K562 (cell line): ENCODE measurements around the gene NDUFB5. TPM values are rescaled to one million over a fixed set of nuclear protein-coding genes. Genes with fewer than 3 reads are reported as not detected.

Experiments
- ATF6 ChIP-seq: sonication (generic); formaldehyde crosslinking; IDR thresholded peaks from 2 replicates; pipeline ENCODE4 v1.4.0; 2020; ENCODE audit warnings: mild to moderate bottlenecking, missing genetic modification reagents
- BHLHE40 ChIP-seq: IDR thresholded peaks from 2 replicates; pipeline ENCODE4 v1.6.1; 2011; ENCODE audit warnings: low read length, improper control_type of control experiment
- CC2D1A ChIP-seq: fragments of 450-650 bp; IDR thresholded peaks from 2 replicates; pipeline ENCODE4 v1.6.1; 2017; ENCODE audit warnings: mild to moderate bottlenecking
- GATAD2B ChIP-seq: fragments of 450-650 bp; IDR thresholded peaks from 2 replicates; pipeline ENCODE4 v1.6.1; 2017; ENCODE audit warnings: mild to moderate bottlenecking, borderline replicate concordance
- KLF1 ChIP-seq: fragments of 450-650 bp; IDR thresholded peaks from 2 replicates; pipeline ENCODE4 v1.6.1; 2016; ENCODE audit warnings: missing genetic modification characterization, missing compliant biosample characterization
- KLF6 ChIP-seq: fragments of 250-450 bp; sonication (Bioruptor Pico); IDR thresholded peaks from 2 replicates; pipeline ENCODE4 v1.4.0; 2020; ENCODE audit warnings: mild to moderate bottlenecking, moderate library complexity, borderline replicate concordance
- MLLT1 ChIP-seq, 2 experiments: fragments of 450-650 bp; IDR thresholded peaks; 2 replicates each; pipeline ENCODE4 v1.6.1; 2016
- NCOA6 ChIP-seq: fragments of 450-650 bp; IDR thresholded peaks from 2 replicates; pipeline ENCODE4 v1.6.1; 2017; ENCODE audit warnings: mild to moderate bottlenecking
- NFATC3 ChIP-seq: fragments of 450-650 bp; IDR thresholded peaks from 2 replicates; pipeline ENCODE4 v1.6.1; 2017; ENCODE audit warnings: mild to moderate bottlenecking
- NR1H2 ChIP-seq: sonication (generic); formaldehyde crosslinking; IDR thresholded peaks from 2 replicates; pipeline ENCODE4 v1.4.0; 2020; ENCODE audit warnings: mild to moderate bottlenecking, missing genetic modification reagents
- RBFOX2 ChIP-seq: fragments of 200-400 bp; formaldehyde crosslinking; IDR thresholded peaks from 2 replicates; pipeline ENCODE4 v1.6.1; 2017; ENCODE audit warnings: low read depth, mild to moderate bottlenecking, low read length, moderate library complexity
- SMAD1 ChIP-seq: fragments of 150-350 bp; IDR thresholded peaks from 2 replicates; pipeline ENCODE4 v1.6.1; 2014; ENCODE audit warnings: low read length, low read depth; ENCODE audit not compliant: partially characterized antibody
- SOX6 ChIP-seq: fragments of 450-650 bp; IDR thresholded peaks from 2 replicates; pipeline ENCODE4 v1.6.1; 2014; ENCODE audit warnings: mild to moderate bottlenecking
- SUPT5H ChIP-seq: fragments of 450-650 bp; IDR thresholded peaks from 2 replicates; pipeline ENCODE4 v1.6.1; 2016
- ZBTB40 ChIP-seq, 2 experiments: fragments of 450-650 bp in 1 of 2; sonication (generic) in 1 of 2; formaldehyde crosslinking in 1 of 2; IDR thresholded peaks; 2 replicates each; pipeline versions ENCODE4 v1.7.1 to v1.9.0; 2016 to 2022; ENCODE audit warnings: inconsistent platforms in 1 of 2, mild to moderate bottlenecking in 1 of 2, missing genetic modification reagents in 1 of 2
- polyA plus RNA-seq, 8 experiments: library from polyadenylated mRNA; depleted of rRNA in 4 of 8; stranded (reverse) in 5 of 8; unstranded in 3 of 8; fragments of >200 nt; fragmentation: Nextera tagmentation in 2 of 8; fragmentation: Illumina TruSeq in 1 of 8; extraction: Ambion mirVana in 2 of 8; extraction: Trizol in 1 of 8; gene quantifications; 2 replicates each; pipeline versions ENCODE4 v1.2.1 to v1.2.3, GENCODE V29; 2011 to 2014; ENCODE audit warnings: inconsistent platforms in 1 of 8, missing spikeins in 1 of 8
- total RNA-seq, 7 experiments: library from RNA; depleted of rRNA in 6 of 7; stranded (reverse); fragments of >200 nt in 6 of 7; fragmentation: Illumina TruSeq in 2 of 7; extraction: Trizol in 2 of 7; gene quantifications; 2 replicates each; pipeline versions ENCODE4 v1.2.1 to v1.2.3, GENCODE V29; 2011 to 2021; ENCODE audit warnings: low replicate concordance in 1 of 7

The NDUFB5 gene
- total and polyA plus RNA-seq, 9 of the 15 experiments (the other 6 are each of a cell fraction or from before 2014, with no cell fraction given) = 128 to 466 (median 176) TPM

- TF ChIP-seq RBFOX2 = peak; percentile 95
- TF ChIP-seq MLLT1 (IDR thresholded peaks at IDR 0.05) = no peak
- TF ChIP-seq KLF1 (tag) = 0 out of 2 replicates have a peak, but pooled peaks have one; percentile 29
- peak; percentile 95 for TF ChIP-seq SUPT5H
- no peak for TF ChIP-seq CC2D1A
- no peak for TF ChIP-seq NR1H2 (CRISPR knock-in tag)
- no peak for TF ChIP-seq KLF6
- TF ChIP-seq SOX6 = no peak; the same call in 1 of the 2 replicates
- TF ChIP-seq SMAD1 = peak; percentile 59
- TF ChIP-seq NCOA6 = no peak
- peak; percentile 98 for TF ChIP-seq ZBTB40 (IDR thresholded peaks at IDR 0.05)
- no peak for TF ChIP-seq ZBTB40 (CRISPR knock-in tag; IDR thresholded peaks at IDR 0.05)
- no peak for TF ChIP-seq NFATC3
- TF ChIP-seq GATAD2B = no peak
- TF ChIP-seq ATF6 (CRISPR knock-in tag) = no peak
- no peak for TF ChIP-seq BHLHE40
Measured at GRCh38 chr3:179604321-179605078, at the start of gene NDUFB5, which contains the start of gene MRPL47 (continued).
